NCI-H1092 (cell line): ENCODE data around the gene ATRIP.
"Not testable (repeated sequence)": the region's sequence is repeated elsewhere in the genome, so short reads cannot be mapped to it uniquely, and the experiment has no call there.

Source experiments
- DNase-seq: peaks from one replicate; lab custom pipeline; 2025; lab: John Stamatoyannopoulos, UW

The ATRIP gene

GRCh38 chr3:48469046-48469915 is 22.7 kb downstream of the ATRIP start:
- no peak for DNase-seq

GRCh38 chr3:48470286-48470685 is 23.7 kb downstream of the ATRIP start:
- DNase-seq: no peak

- no peak for DNase-seq
Measured at GRCh38 chr3:48472673-48472922, 26.1 kb downstream of the ATRIP start.

- DNase-seq: peak; percentile 44
Measured at GRCh38 chr3:48472923-48473616, 26.5 kb downstream of the ATRIP start.

GRCh38 chr3:48473617-48473952 is 27.0 kb downstream of the ATRIP start:
- no peak for DNase-seq

GRCh38 chr3:48474031-48474430 is 27.5 kb downstream of the ATRIP start:
- not testable (repeated sequence) for DNase-seq

GRCh38 chr3:48474619-48475018 is 28.1 kb downstream of the ATRIP start:
- DNase-seq: no peak

GRCh38 chr3:48475188-48475587 is 28.7 kb downstream of the ATRIP start:
- DNase-seq: no peak

- DNase-seq: no peak
Measured at GRCh38 chr3:48476426-48477053, 30.0 kb downstream of the ATRIP start.

GRCh38 chr3:48477959-48478520 is 31.5 kb downstream of the ATRIP start:
- no peak for DNase-seq

GRCh38 chr3:48478626-48479555 is 32.4 kb downstream of the ATRIP start:
- DNase-seq: no peak

- DNase-seq: not testable (repeated sequence)
Measured at GRCh38 chr3:48480891-48481290, 34.4 kb downstream of the ATRIP start.

GRCh38 chr3:48482822-48483221 is 36.3 kb downstream of the ATRIP start:
- not testable (repeated sequence) for DNase-seq

GRCh38 chr3:48486952-48487351 is 40.4 kb downstream of the ATRIP start:
- DNase-seq: no peak

- no peak for DNase-seq
Measured at GRCh38 chr3:48492461-48493202, 46.1 kb downstream of the ATRIP start.

- no peak for DNase-seq
Measured at GRCh38 chr3:48493203-48493501, 46.6 kb downstream of the ATRIP start.

GRCh38 chr3:48500656-48501055 is 54.1 kb downstream of the ATRIP start:
- DNase-seq: no peak

- DNase-seq: no peak
Measured at GRCh38 chr3:48501196-48501595, 54.7 kb downstream of the ATRIP start.

GRCh38 chr3:48502121-48502520 is 55.6 kb downstream of the ATRIP start:
- no peak for DNase-seq

GRCh38 chr3:48502728-48503168 is 56.2 kb downstream of the ATRIP start:
- no peak for DNase-seq

GRCh38 chr3:48503401-48504050 is 57.0 kb downstream of the ATRIP start:
- no peak for DNase-seq
